ENCODE data around the gene PTPRD. TPM values are rescaled to one million over a fixed set of nuclear protein-coding genes. Genes with fewer than 3 reads are reported as not detected.

Gene PTPRD
- total RNA-seq, 2 donors from 2014 or later: 60.1 to 75.7 TPM

GRCh38 chr9:8728910-8729309 lies 1883.9 kb downstream of the PTPRD start:
- Histone ChIP-seq H3K9me3 (no peaks in the 10 kb centered on the region), H3K4me3 (no peak overlapping the region), H3K4me1 (no peaks in the 10 kb centered on the region), H3K36me3 (no peaks in the 10 kb centered on the region), H3K27me3 (no peaks in the 10 kb centered on the region), H3K9ac (ENCODE audit: low read depth in 2 of 2, low read length in 2 of 2) (no peak overlapping the region), H3K27ac (no peak overlapping the region)
- intact Hi-C loops (cut with DNase I): no loop called here
- TF ChIP-seq CTCF (IDR thresholded peaks at IDR 0.05): no peak
- no peak for DNase-seq

- Histone ChIP-seq H3K4me1 (no peaks in the 10 kb centered on the region), H3K4me3 (no peak overlapping the region), H3K27me3 (no peaks in the 10 kb centered on the region), H3K27ac (no peak overlapping the region), H3K36me3 (no peaks in the 10 kb centered on the region), H3K9ac (ENCODE audit: low read depth in 2 of 2, low read length in 2 of 2) (no peak overlapping the region), H3K9me3 (no peaks in the 10 kb centered on the region)
- TF ChIP-seq CTCF (IDR thresholded peaks at IDR 0.05): no peak
- intact Hi-C loops (cut with DNase I): no loop called here
- no peak for DNase-seq
Observed at GRCh38 chr9:8727191-8727590, 1885.6 kb downstream of the PTPRD start.

GRCh38 chr9:8726692-8727091 lies 1886.1 kb downstream of the PTPRD start:
- Histone ChIP-seq H3K27me3 (no peaks in the 10 kb centered on the region), H3K36me3 (no peaks in the 10 kb centered on the region), H3K4me1 (no peaks in the 10 kb centered on the region), H3K9ac (ENCODE audit: low read depth in 2 of 2, low read length in 2 of 2) (no peak overlapping the region), H3K9me3 (no peaks in the 10 kb centered on the region), H3K4me3 (no peak overlapping the region), H3K27ac (no peak overlapping the region)
- no peak for TF ChIP-seq CTCF (IDR thresholded peaks at IDR 0.05)
- no peak for DNase-seq
- intact Hi-C loops (cut with DNase I): no loop called here

GRCh38 chr9:8725635-8726034 lies 1887.2 kb downstream of the PTPRD start:
- Histone ChIP-seq H3K4me3 (no peak overlapping the region), H3K9me3 (no peaks in the 10 kb centered on the region), H3K27me3 (no peaks in the 10 kb centered on the region), H3K4me1 (no peaks in the 10 kb centered on the region), H3K27ac (no peak overlapping the region), H3K9ac (ENCODE audit: low read depth in 2 of 2, low read length in 2 of 2) (no peak overlapping the region), H3K36me3 (no peaks in the 10 kb centered on the region)
- DNase-seq: no peak
- TF ChIP-seq CTCF (IDR thresholded peaks at IDR 0.05): no peak
- intact Hi-C loops (cut with DNase I): no loop called here

GRCh38 chr9:8724284-8725018 lies 1888.4 kb downstream of the PTPRD start:
- intact Hi-C loops (cut with DNase I): no loop called here
- Histone ChIP-seq H3K4me1 (no peaks in the 10 kb centered on the region), H3K27ac (no peak overlapping the region), H3K9ac (ENCODE audit: low read depth in 2 of 2, low read length in 2 of 2) (no peak overlapping the region), H3K4me3 (no peak overlapping the region), H3K36me3 (no peaks in the 10 kb centered on the region), H3K9me3 (no peaks in the 10 kb centered on the region), H3K27me3 (no peaks in the 10 kb centered on the region)
- no peak for TF ChIP-seq CTCF (IDR thresholded peaks at IDR 0.05)
- DNase-seq: no peak
